ENCODE results near the gene PNMA8A.
"Not testable (repeated sequence)": the region's sequence is repeated elsewhere in the genome, so short reads cannot be mapped to it uniquely, and the experiment has no call there.

GRCh38 chr19:46433470-46433869, 37.9 kb downstream of the PNMA8A start:
- not testable (repeated sequence) for TF ChIP-seq CTCF (conservative IDR thresholded peaks at IDR 0.05 in 1 of 2, IDR thresholded peaks at IDR 0.05 in 1 of 2; ENCODE audit: low read depth in 1 of 2, low read length in 2 of 2); EZH2 (IDR thresholded peaks at IDR 0.05; ENCODE audit: low read length, missing control alignments)

Measured in fibroblast of lung (primary cell).